H1 (cell line): Measurements from ENCODE around the gene SRR. TPM values are rescaled to one million over a fixed set of nuclear protein-coding genes. Genes with fewer than 3 reads are reported as not detected.

Experiments
- KDM4A ChIP-seq: IDR thresholded peaks from one replicate; pipeline ENCODE4 v1.7.1; 2012; ENCODE audit warnings: low read depth, mild to moderate bottlenecking, moderate library complexity, low read length, inconsistent platforms; ENCODE audit not compliant: severe bottlenecking
- YY1 ChIP-seq: IDR thresholded peaks from 2 replicates; pipeline ENCODE4 v1.6.1; 2011; ENCODE audit warnings: low read depth, mild to moderate bottlenecking, low read length
- polyA plus RNA-seq, 7 experiments: library from polyadenylated mRNA; depleted of rRNA in 3 of 7; stranded (reverse) in 5 of 7; unstranded in 2 of 7; fragments of >200 nt in 5 of 7; fragments of 200-250 nt in 2 of 7; gene quantifications; 1 replicate in 5 of 7; 2 replicates in 1 of 7; 4 replicates in 1 of 7; pipeline versions ENCODE4 v1.2.1 to v1.2.3, GENCODE V29; 2011 to 2013; ENCODE audit warnings: missing spikeins in 2 of 7, mixed read lengths in 2 of 7
- total RNA-seq: library from RNA; stranded (reverse); fragmentation: NEBNext Ultra II Directional; extraction: Animal tissue kit (Norgen Biotek cat#: 25700); gene quantifications from 2 replicates; pipeline ENCODE4 v1.2.1, GENCODE V29; 2021

Gene SRR
- total and polyA plus RNA-seq, 2 of the 8 experiments (the other 6 are each of a cell fraction or from before 2014, with no cell fraction given): 3.6 to 4.5 TPM

DNA sequence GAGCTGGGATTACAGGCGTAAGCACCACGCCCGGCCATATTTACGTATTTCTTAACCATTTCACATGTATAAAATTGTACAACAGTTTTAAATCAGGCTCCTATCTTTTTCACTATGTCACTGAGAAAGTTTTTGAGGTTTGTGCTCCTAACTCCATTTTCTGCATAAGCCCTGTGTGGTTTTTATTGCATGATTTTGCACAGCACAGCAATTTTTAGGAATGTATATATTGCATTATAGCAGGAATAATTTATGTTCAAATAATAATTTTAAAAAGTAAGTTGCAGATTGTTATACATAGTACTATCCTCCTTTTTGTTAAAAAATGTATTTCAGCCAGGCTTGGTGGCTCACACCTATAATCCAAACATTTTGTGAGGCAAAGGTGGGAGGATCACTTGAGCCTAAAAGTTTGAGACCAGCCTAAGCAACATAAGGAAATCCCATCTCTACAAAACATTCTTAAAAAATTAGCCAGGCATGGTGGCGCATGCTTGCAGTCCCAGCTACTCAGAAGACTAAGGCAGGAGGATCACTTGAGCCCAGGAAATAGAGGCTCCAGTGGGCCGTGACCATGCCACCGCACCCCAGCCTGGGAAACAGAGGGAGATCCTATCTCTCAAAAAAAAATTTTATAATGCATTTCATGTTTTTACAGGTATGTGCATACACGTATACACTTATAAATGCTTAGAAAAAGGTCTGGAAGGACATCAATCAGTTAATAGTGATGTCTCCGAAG, 26.1 kb upstream of the SRR start (continued):
- TF ChIP-seq KDM4A (no peak), YY1 (no peak)
- TF ChIP-seq, all 59 proteins: peak for 0
